Umbilical cord (tissue), 2 donors: ENCODE data around the gene INPP5B. TPM values are rescaled to one million over a fixed set of nuclear protein-coding genes. Genes with fewer than 3 reads are reported as not detected.
"Not testable (repeated sequence)": the region's sequence is repeated elsewhere in the genome, so short reads cannot be mapped to it uniquely, and the experiment has no call there.

ENCODE experiments used
- DNase-seq: peaks from one replicate; pipeline ENCODE4 v3.0.0-alpha.2; 2015; ENCODE audit warnings: low spot score
- total RNA-seq: library from RNA; depleted of rRNA; stranded (reverse); fragments of >200 nt; gene quantifications from one replicate; pipeline ENCODE4 v1.2.3, GENCODE V29; 2014; ENCODE audit warnings: low replicate concordance; ENCODE audit not compliant: insufficient read depth

Gene INPP5B
- total RNA-seq, 1 donor from 2014 or later = 34.7 TPM

DNA sequence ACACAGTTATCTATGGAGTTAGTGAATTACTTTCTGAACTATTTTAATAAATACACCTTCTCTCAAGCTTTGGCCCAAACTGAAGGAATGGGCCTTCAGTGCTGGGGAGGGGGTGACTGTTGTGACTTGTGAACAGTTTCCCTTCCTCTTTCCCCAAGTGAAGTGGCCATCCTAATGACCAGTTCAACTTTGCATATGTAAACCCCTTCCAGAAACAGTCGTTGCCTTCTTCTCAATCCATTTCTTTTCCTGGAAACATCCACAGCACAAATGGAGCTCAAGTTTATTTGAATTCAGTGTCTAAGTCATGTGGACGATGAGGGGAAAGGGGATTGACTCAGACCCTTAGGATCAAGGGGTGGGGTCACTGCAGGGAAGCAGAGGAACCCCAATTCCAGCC lies 1.3 kb upstream of the INPP5B start:
- DNase-seq = no peak

GRCh38 chr1:37947364-37947763 lies 511 bp upstream of the INPP5B start:
- DNase-seq = no peak

DNA sequence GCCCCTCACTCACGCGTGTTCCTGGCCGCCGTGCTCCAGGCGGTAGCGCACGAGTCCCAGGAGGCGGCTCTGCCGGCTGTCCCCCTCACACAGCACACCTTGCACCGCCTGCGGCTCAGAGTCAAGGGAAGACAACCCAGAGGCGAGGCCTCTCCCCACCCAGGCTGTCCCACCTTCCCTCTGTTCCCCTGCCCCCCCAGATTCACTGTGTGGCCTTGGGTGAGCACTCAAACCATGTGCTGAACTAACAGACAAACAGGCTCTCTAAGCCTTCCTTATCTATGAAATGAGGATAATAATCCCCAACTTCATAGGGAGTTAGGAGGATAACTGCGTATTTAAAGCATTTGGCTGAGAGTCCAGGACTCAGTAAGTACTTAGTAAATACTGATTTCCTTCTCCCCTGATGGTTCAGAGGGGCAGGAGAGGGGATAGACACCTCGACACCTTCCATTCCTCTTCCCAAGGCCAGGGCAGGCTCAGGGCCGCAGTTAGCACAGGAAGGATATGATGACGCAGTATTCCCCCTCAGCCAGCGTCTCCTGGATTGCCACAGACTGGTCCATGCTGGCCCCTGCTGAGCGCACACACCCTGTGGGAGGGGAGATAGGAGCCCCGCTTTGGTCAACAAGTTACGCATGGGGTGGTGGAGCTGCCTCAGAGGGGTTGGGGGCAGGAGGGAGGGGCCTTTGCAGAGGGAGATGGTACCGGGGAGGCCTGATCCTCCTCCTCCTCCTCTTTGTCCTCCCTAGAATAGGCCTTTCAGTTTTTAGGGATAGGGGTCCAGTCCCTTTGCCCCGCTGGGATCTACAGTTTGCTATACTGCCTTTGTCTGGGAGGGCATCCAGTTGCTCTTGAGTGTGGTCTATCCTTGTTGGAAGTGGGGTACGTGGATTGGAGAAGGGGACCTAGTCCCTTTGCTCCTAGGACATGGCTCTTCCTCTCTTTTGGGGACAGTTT lies 830 bp downstream of the INPP5B start:
- DNase-seq = peak; percentile 72

DNA sequence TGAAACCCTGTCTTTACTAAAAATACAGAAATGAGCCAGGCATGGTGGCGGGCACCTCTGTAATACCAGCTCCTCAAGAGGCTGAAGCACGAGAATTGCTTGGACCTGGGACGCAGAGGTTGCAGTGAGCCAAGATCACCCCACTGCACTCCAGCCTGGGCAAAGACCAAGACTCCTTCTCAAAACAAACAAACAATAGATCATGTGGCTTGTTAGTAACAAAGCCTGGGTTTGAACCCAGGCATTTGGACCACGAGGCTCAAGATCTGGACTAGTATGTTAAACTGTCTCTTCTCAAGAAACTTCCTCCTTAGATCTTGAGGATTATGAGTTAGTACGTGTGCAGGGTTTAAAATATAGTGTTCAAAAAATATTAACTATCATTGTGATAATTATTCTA lies 1.6 kb downstream of the INPP5B start:
- DNase-seq = no peak

DNA sequence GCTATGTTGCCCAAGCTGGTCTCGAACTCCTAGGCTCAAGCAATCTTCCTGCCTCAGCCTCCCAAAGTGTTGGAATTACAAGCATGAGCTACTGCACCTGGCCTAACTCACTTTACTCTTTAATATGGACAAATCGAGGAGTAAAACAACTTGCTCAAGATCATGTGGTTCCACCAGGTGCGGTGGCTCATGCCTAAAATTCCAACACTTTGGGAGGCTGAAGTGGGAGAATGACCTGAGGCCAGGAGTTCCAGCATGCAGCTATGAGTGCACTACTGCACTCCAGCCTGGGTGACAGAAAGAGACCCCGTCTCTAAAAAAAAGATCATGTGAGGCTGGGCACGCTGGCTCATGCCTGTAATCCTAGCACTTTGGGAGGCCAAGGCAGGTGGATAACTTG lies 2.0 kb downstream of the INPP5B start:
- DNase-seq = no peak

DNA sequence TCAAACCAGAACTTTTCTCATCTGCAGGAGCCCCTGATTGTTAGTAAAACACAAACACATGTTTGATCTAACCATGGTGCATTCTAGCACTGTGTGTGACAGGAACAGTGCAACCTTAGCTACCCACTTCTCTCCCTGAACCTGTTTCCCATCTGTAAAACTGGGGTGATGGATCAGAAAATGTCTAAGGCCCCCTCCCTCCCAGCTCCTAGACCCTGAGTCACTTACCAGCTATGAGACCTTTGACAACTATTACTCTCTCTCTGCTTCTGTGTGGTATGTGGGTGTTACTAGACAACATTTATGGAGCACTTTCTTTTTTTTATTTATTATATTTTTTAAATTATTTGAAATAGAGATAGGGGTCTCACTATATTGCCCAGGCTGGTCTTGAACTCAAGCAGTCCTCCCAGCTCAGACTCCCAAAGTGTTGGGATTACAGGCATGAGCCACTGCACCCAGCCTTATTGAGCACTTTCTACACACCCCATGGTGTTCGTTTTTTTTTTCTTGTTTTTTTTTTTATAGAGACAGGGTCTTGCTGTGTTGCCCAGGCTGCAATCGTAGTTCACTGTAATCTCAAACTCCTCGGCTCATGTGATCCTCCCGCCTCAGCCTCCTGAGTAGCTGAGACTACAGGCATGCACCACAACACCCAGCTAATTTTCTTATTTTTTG lies 2.6 kb downstream of the INPP5B start:
- DNase-seq = no peak

DNA sequence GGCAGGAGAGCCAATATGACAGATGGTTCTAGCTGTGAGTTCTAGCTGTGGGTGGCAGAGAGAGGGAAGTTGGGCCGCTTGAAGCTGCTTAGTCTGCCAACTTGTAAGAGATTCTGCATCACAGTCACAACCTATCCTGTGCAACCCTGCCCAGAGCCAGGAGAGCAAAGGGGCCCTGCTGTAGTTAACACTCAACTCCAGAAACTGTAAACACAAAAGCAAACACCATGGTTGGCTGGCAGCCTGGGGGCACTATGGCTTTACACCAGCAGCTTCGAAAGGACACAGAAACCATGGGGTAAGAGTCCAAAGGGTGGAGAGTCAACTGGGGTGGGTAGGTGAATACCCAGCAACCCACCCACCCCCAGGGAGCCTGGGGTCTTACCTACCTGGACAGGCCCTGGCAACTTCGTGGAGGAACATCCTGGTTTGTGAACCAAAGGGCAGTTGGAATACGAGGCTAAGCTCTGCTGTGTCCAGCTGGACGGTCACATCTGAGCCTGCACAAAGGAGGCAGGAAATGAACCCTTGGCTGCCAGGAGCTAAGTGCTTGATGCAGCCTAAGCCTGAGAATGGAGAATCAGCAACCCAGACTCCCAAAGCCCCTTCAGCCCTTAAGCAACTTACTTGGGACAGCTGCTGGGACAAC lies 6.4 kb downstream of the INPP5B start:
- DNase-seq = no peak

GRCh38 chr1:37936760-37937159 lies 10.1 kb downstream of the INPP5B start:
- DNase-seq = not testable (repeated sequence)

DNA sequence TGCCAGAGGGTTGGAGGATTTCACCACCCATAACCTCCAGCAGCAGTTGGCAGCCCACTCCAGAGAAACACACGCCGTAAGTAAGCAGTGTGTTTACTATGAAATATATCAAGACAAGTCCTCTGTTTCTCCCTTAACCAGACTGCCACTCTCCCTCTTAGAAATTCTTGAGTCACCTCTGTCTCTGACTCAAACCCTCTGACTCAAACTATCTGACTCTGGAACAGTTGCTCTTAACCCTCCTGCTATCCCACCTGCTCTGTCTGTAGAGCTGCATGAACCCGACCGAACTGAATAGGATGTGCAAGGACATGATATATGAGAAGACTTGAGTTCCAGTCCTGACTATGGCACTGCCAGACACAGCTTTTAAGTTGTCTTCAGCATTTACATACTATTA lies 14.1 kb downstream of the INPP5B start:
- no peak for DNase-seq

DNA sequence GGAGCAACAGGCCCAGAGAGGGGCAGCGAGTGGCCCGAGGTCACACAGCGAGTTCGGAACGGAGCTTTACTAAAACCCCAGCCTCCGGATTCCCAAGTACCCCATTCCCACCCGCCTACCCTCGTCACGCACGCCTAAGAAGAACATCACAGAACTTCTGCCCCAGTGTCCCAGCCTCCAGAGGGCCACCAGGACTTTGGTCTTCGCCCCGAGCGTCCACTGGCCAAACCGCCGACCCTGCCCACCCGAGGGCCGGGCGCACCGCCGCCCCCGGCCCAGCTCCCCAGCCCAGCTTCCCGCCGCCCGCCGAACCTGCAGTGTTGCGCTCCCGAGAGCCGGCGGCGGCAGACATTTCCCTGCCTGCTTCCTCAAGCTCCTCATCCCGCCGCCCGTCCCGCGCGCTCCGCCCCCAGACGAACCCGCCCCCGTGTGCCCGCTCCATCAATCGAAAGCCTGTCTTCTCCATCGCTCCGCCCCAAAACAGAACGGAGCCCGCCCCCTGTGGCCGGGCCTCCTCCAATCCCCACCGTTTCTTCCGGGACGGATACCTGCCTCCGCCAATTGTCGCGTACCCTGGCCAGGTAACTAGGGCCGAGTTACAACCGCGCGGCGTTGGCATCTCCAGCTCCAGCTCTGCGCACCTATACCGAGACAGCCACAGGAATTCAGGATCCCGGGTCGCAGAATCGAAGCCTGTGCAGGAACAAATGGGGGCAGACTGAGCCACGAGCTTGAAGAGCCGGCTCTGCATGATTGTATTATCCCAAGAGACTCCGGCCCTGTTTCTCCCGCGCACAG lies 15.3 kb downstream of the INPP5B start:
- peak; percentile 98 for DNase-seq

- DNase-seq = no peak
These were observed 15.8 kb downstream of the INPP5B start for GRCh38 chr1:37931102-37931360.

DNA sequence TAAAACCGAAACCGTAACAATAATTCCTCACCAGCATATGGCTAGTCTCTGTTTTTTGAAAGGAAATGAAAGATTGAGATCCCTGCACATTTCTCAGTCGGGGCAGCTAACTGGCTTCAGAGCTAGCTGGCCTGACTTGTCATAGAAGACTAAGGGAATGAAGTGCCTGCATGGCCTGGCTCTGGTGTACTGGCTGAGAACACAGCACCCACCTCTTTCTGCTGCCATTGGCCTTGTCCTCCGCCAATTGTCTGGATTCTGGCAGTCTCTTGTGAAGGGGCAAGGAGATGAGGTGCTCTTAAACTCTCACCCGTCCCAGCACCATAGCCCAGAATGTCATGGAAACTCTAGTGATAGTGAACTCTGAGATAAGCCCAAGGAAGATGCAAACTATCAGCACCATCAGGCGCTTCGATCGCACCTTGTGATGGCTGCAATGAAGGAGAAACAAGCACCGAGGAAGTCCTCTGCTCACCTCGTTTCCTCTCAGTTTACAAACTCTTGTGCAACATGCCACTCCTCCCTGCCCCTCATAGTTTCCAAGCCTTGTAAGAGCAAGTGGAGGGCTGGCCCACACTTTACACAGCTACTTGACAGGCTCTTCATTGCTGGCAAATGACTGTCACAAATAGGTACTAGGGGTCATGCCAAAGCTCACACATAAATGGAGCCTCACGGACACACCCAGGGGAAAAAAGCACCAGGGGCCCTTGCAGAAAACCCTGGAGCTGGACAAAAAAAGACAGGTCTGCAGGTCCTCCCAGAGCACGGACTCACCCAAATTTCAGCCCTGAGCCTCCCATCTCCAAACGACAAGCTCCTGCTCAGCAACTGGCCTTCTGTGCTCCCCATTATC lies 16.4 kb downstream of the INPP5B start:
- DNase-seq = no peak

DNA sequence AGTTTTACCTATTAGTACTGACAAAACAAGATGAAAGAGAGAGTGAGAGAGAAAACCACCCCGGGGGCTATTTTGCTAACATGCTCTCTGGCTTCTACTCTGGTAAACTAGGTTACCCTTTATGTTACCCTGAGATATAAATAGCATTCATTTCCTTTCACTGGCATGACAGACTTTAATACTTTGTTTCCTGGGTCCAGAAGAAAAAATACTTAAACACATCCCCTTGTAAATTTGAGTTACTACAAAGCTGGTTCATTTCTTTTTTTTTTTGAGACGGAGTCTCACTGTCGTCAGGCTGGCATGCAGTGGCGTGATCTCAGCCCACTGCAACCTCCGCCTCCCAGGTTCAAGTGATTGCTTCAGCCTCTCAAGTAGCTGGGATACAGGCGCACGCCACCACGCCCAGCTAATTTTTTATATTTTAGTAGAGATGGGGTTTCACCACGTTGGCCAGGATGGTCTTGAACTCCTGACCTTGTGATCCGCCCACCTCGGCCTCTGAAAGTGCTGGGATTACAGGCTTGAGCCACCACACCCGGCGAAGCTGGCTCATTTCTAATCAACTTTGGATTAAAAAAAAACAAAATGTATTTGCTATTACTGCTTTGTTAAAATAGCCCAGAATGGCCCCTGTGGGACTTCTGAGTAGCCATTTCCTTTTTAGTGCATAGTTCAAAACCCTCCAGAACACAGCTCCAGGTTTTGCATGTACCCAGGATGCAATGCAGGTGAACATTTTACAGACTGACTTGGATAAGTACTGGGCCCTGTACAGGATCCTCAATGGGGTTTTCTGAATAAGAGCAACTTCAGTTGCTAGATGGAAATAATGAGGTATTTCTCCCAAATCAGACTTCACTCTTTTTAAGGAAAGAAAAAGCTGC lies 20.6 kb downstream of the INPP5B start:
- DNase-seq = no peak

- DNase-seq = no peak
These were observed 21.5 kb downstream of the INPP5B start for GRCh38 chr1:37925316-37925715.

DNA sequence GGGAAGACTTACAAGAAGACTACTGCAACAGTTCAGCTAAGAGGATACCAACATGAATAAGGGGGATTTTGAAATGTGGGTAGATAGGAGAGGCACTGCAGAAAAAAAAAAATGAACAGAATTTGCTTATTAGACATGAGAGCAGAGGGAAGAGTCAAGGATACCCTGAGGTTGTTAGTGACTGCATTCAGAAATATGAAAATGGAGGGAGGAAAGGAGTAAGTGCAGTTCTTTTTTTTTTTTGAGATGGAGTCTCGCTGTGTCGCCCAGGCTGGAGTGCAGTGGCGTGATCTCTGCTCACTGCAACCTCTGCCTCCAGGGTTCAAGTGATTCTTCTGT lies 23.3 kb downstream of the INPP5B start:
- no peak for DNase-seq

GRCh38 chr1:37922767-37923550 lies 23.9 kb downstream of the INPP5B start:
- peak; percentile 18 for DNase-seq

- DNase-seq = no peak
These were observed 27.6 kb downstream of the INPP5B start for GRCh38 chr1:37919277-37919676.

DNA sequence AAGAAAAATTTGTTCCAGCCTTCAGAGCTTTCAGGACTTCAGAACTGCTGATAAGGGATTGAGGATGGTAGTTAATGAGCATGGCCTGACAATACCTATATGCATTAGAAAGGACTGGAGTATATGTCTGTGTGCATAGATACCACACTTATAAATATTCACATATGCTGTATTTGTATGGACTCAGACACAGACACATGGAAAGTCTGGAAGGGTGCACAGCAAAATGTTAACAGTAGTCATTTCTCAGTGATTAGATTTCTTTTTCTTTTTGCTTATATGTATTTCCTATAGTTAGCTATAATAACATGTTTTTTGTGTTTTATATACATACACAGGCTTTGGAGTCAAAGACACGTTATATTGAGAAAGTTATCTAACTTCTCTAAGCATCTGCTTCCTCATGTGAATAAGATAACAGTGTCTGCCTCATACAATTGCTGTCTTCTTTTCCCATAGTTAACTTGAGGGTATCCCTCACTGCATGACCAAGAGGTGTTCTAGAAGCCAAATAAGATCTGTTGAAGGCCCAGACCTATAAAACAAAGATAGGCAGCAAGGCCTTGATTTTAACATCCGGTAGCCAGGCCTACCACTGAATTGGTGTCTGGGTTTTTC lies 31.3 kb downstream of the INPP5B start:
- DNase-seq = no peak
